Measurements from ENCODE around the gene MPP3.

DNA sequence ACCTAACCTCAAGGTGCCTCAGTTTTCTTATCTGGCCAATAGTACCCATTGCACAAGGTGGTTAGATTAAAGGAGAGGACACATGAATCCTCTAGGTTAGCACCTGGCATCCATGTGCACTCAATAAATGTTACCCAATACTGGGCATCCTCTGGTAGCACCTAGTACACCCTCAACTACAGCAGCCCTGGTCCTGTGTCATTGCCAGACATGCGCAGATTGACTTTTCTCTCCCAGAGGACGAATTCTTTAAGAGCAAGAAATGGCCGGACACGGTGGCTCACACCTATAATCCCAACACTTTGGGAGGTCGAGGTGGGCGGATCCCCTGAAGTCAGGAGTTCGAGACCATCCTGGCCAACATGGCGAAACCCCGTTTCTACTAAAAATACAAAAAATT lies 61.5 kb downstream of the MPP3 start:
- TF ChIP-seq, protein P1, sequence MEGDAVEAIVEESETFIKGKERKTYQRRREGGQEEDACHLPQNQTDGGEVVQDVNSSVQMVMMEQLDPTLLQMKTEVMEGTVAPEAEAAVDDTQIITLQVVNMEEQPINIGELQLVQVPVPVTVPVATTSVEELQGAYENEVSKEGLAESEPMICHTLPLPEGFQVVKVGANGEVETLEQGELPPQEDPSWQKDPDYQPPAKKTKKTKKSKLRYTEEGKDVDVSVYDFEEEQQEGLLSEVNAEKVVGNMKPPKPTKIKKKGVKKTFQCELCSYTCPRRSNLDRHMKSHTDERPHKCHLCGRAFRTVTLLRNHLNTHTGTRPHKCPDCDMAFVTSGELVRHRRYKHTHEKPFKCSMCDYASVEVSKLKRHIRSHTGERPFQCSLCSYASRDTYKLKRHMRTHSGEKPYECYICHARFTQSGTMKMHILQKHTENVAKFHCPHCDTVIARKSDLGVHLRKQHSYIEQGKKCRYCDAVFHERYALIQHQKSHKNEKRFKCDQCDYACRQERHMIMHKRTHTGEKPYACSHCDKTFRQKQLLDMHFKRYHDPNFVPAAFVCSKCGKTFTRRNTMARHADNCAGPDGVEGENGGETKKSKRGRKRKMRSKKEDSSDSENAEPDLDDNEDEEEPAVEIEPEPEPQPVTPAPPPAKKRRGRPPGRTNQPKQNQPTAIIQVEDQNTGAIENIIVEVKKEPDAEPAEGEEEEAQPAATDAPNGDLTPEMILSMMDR (IDR thresholded peaks at IDR 0.05; ENCODE audit: insufficient read depth, low read length, poor library complexity, severe bottlenecking): no peak
- no peak for TF ChIP-seq EZH2phosphoT487 (conservative IDR thresholded peaks at IDR 0.05; ENCODE audit: low read length)

All from SU-DHL-6 (cell line).